ENCODE data around the gene SLC44A3.
"Not testable (repeated sequence)": the region's sequence is repeated elsewhere in the genome, so short reads cannot be mapped to it uniquely, and the experiment has no call there.

SLC44A3 gene

DNA sequence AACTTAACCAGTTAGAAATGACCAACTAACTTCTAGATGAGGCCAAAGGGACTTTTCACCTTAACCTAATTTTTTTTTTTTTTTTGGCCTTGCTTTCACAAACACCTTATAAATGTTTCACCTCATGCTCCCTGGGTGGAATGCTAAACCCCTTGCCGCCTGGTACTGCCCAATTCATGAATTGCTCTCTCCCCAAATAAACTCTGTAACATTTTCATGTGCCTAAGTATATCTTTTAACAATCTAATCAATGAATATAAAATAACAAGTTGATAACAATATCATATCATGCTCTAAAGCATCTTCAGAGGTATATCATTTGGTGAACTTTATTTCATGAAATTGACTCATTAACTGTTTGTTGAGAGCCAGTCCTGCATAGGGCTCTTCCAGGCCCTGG, 117.7 kb downstream of the SLC44A3 start:
- no peak for DNase-seq

DNA sequence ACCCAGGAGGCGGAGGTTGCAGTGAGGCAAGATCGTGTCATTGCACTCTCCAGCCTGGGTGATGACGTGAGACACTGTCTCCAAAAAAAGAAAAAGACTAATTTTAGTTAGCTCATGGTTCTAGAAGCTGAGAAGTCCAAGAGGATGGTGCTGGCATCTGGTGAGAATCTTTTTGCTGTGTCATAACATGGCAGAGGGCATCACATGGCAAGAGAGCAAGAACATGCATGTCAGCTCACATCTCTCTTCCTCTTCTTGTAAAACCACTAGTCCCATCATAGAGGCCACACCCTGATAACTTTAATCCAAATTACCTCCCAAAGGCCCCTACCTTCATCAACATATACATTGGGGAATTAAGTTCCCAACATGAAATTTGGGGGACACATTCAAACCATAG, 120.6 kb downstream of the SLC44A3 start:
- no peak for DNase-seq

DNA sequence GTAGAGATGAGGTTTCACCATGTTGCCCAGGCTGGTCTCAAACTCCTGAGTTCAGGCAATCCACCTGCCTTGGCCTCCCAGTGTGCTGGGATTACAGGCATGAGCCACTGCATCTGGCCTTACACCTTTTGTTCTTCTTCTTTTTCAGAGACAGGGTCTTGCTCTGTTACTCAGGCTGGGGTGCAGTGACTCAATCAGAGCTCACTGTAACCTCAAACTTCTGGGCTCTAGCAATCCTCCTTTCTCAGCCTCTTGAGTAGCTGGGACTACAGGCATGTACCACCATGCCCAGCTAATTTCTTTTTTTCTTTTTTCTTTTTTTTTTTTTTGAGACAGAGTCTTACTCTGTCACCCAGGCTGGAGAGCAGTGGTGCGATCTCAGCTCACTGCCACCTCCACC, 121.3 kb downstream of the SLC44A3 start:
- DNase-seq: not testable (repeated sequence)

DNA sequence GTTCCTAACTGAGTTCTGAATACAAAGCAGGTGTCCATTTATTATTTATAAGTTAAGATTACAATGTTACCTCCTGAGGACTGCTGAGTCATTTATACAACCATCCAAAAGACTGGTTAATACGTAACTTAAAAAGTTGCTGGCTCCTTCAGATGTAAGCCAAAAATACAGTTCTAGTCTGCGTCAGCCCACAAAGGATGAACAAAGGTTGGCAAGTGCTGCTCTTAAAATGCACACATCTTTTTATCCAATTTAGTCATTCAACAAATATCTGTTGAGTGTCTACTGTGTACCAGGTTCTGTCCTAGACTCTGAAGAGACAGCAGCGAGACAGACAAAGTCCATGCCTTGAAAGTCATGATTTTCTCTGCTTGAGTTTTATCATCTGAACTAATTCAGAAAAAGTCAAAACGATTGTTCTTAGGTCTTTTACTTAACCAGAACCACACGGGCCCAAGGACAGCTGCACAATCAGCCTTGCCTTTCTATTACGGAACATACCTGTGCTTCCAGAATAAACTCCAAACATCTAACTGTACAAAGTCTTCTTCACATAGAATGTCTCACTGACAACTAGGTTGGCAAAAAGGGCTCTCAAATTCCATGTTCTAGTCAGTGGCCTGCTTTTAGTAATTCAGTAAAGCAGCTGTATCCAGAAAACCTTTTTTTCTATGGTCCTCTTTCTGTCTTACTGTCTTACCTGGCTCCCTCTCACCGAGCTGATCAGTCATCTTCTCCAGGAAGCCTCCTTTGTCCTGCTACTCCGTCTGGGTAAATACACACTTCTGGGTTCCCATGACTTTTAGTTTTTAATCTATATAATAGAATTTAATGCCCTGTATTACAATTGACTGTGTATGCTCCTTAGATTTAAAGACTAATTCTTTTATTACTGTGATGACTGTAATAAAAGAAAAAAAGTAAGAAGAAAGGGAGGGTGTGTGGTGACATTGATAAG, 122.3 kb downstream of the SLC44A3 start:
- peak; percentile 88 for DNase-seq
